HCT116 (cell line): ENCODE measurements around the gene OPHN1. TPM values are rescaled to one million over a fixed set of nuclear protein-coding genes. Genes with fewer than 3 reads are reported as not detected.

Experiments used
- ATAC-seq: fragments of 200-7000 bp; cut with Tn5 transposase; 2 replicates; pipeline ENCODE4 v1.9.1; 2020; ENCODE audit warnings: mild to moderate bottlenecking, moderate library complexity
- BruUV-seq: library from RNA; stranded (reverse); fragments of 400-500 nt; replicated peaks from 2 replicates; lab custom pipeline; 2021; lab: Mats Ljungman, UMichigan
- CTCF ChIA-PET: fragments of 300-600 bp; sonication (Branson Sonifier 250); formaldehyde crosslinking; loops from one replicate; lab custom pipeline; 2021; ENCODE audit warnings: antibody characterized with exemption; lab: Charles Lee
- POLR2A ChIA-PET: fragments of 300-600, 350-600 bp; sonication (Branson Sonifier 250); formaldehyde crosslinking; loops from one replicate; lab custom pipeline; 2021; ENCODE audit warnings: antibody characterized with exemption; lab: Charles Lee
- RAD21 ChIA-PET, 2 experiments: fragments of 300-600 bp; sonication (Branson Sonifier 250); formaldehyde crosslinking; loops; one replicate each; lab custom pipeline; 2023; ENCODE audit warnings: low total read pairs in 2 of 2; ENCODE audit not compliant: uncharacterized antibody in 2 of 2, unreplicated experiment in 2 of 2, low non-redundant PET in 1 of 2; lab: Charles Lee
- DNase-seq: peaks from one replicate; pipeline ENCODE4 v3.0.0-alpha.2; 2010; ENCODE audit warnings: low read depth, low spot score
- H2AFZ ChIP-seq: fragments of 200-600 bp; shearing (Covaris generic), sonication (generic); 2 replicates; pipeline ENCODE4 v1.6.1; 2017; ENCODE audit warnings: low read depth, mixed run types, mixed read lengths, antibody characterized with exemption, low read length; ENCODE audit not compliant: poor library complexity, severe bottlenecking
- H3K27ac ChIP-seq: 2 replicates; pipeline ENCODE4 v1.5.1; 2012; ENCODE audit warnings: low read depth, low read length
- H3K27me3 ChIP-seq: fragments of 200-600 bp; sonication (generic); 2 replicates; pipeline ENCODE4 v1.6.1; 2016; ENCODE audit warnings: mixed run types, low read length, mixed read lengths; ENCODE audit not compliant: insufficient read depth
- H3K36me3 ChIP-seq, 2 experiments: fragments of 200-500 bp in 1 of 2; fragments of 200-600 bp in 1 of 2; sonication (Bioruptor generic) in 1 of 2; sonication (generic) in 1 of 2; 2 replicates each; pipeline versions ENCODE4 v1.5.1 to v1.6.1; 2014 to 2016; ENCODE audit warnings: low read length in 2 of 2, inconsistent platforms in 1 of 2, mixed read lengths in 1 of 2, mixed run types in 1 of 2; ENCODE audit not compliant: insufficient read depth in 2 of 2, control insufficient read depth in 1 of 2
- H3K4me1 ChIP-seq, 2 experiments: fragments of 200-600 bp in 1 of 2; sonication (generic) in 1 of 2; 2 replicates each; pipeline versions ENCODE4 v1.5.1 to v1.6.1; 2012 to 2017; ENCODE audit warnings: low read length in 2 of 2, inconsistent platforms in 1 of 2, mild to moderate bottlenecking in 1 of 2, mixed read lengths in 1 of 2, mixed run types in 1 of 2, moderate library complexity in 1 of 2; ENCODE audit not compliant: insufficient read depth in 2 of 2, control insufficient read depth in 1 of 2
- H3K4me2 ChIP-seq: fragments of 200-600 bp; sonication (generic); 2 replicates; pipeline ENCODE4 v1.6.1; 2017; ENCODE audit warnings: mixed run types, low read length, mixed read lengths
- H3K4me3 ChIP-seq, 2 experiments: fragments of 200-600 bp in 1 of 2; sonication (generic) in 1 of 2; replicated peaks in 1 of 2; 2 replicates each; pipeline ENCODE4 v1.5.1; 2011 to 2016; ENCODE audit warnings: low read length in 2 of 2, control low read depth in 1 of 2, low read depth in 1 of 2, mild to moderate bottlenecking in 1 of 2, mixed read lengths in 1 of 2, mixed run types in 1 of 2
- H3K79me2 ChIP-seq: fragments of 200-600 bp; sonication (generic); 2 replicates; pipeline ENCODE4 v1.6.1; 2017; ENCODE audit warnings: mild to moderate bottlenecking, mixed run types, low read length, moderate library complexity, mixed read lengths; ENCODE audit not compliant: insufficient read depth
- H3K9ac ChIP-seq: fragments of 200-600 bp; sonication (generic); 2 replicates; pipeline ENCODE4 v1.6.1; 2016; ENCODE audit warnings: low read length, mixed read lengths
- H3K9me2 ChIP-seq: fragments of 200-600 bp; sonication (generic), shearing (Covaris generic); 2 replicates; pipeline ENCODE4 v1.6.1; 2017; ENCODE audit warnings: mixed run types, mild to moderate bottlenecking, moderate library complexity; ENCODE audit not compliant: insufficient read depth
- H3K9me3 ChIP-seq, 2 experiments: fragments of 200-500 bp in 1 of 2; fragments of 200-600 bp in 1 of 2; sonication (Bioruptor generic) in 1 of 2; sonication (generic) in 1 of 2; 2 replicates each; pipeline ENCODE4 v1.6.1; 2014 to 2017; ENCODE audit warnings: low read length in 2 of 2, mixed read lengths in 2 of 2, inconsistent platforms in 1 of 2, low read depth in 1 of 2, mild to moderate bottlenecking in 1 of 2, mixed run types in 1 of 2, moderate library complexity in 1 of 2; ENCODE audit not compliant: control insufficient read depth in 1 of 2, insufficient read depth in 1 of 2
- H4K20me1 ChIP-seq: fragments of 200-600 bp; sonication (generic), shearing (Covaris generic); 2 replicates; pipeline ENCODE4 v1.6.1; 2017; ENCODE audit warnings: mixed run types, mild to moderate bottlenecking, moderate library complexity; ENCODE audit not compliant: insufficient read depth
- CBX3 ChIP-seq: IDR thresholded peaks from 2 replicates; pipeline ENCODE4 v1.6.1; 2012; ENCODE audit warnings: low read depth
- CEBPB ChIP-seq: IDR thresholded peaks from 2 replicates; pipeline ENCODE4 v1.6.1; 2012; ENCODE audit warnings: low read depth
- EGR1 ChIP-seq: IDR thresholded peaks from 2 replicates; pipeline ENCODE4 v1.6.1; 2012; ENCODE audit warnings: low read depth
- EZH2phosphoT487 ChIP-seq: fragments of 200-600 bp; IDR thresholded peaks from 2 replicates; pipeline ENCODE4 v1.6.1; 2018; ENCODE audit warnings: antibody characterized with exemption, borderline replicate concordance
- FOSL1 ChIP-seq: IDR thresholded peaks from 2 replicates; pipeline ENCODE4 v1.6.1; 2012; ENCODE audit warnings: low read depth
- JUND ChIP-seq: IDR thresholded peaks from 2 replicates; pipeline ENCODE4 v1.6.1; 2012
- MAX ChIP-seq: IDR thresholded peaks from 2 replicates; pipeline ENCODE4 v1.6.1; 2012
- TCF7L2 ChIP-seq: IDR thresholded peaks from 2 replicates; pipeline ENCODE4 v1.7.0; 2011; ENCODE audit warnings: borderline replicate concordance, inconsistent platforms; ENCODE audit not compliant: insufficient read depth, insufficient read length; ENCODE audit errors: extremely low read depth
- intact Hi-C: fragments of 100-400 bp; cut with micrococcal nuclease; formaldehyde crosslinking; loops from 2 replicates; pipeline ENCODE4 v1.10.0; 2022
- total RNA-seq: library from RNA; stranded (reverse); gene quantifications from one replicate; pipeline ENCODE4 v1.2.1, GENCODE V29; 2021; ENCODE audit not compliant: unreplicated experiment
- TF ChIP-seq, protein P1 (sequence below): IDR thresholded peaks from 2 replicates; pipeline ENCODE4 v1.6.1; 2012
- TF ChIP-seq, protein P2 (sequence below), 3 experiments: fragments of 200-600 bp in 1 of 3; sonication (generic) in 1 of 3; IDR thresholded peaks in 2 of 3; conservative IDR thresholded peaks in 1 of 3; 2 replicates each; pipeline ENCODE4 v1.5.1; 2012 to 2017; ENCODE audit warnings: low read depth in 2 of 3, low read length in 2 of 3, antibody characterized with exemption in 1 of 3, borderline replicate concordance in 1 of 3, control low read depth in 1 of 3, mild to moderate bottlenecking in 1 of 3, mixed read lengths in 1 of 3, mixed run types in 1 of 3, moderate library complexity in 1 of 3; ENCODE audit not compliant: insufficient read depth in 1 of 3

Gene OPHN1
- total RNA-seq, 1 experiment from 2014 or later, result 2.9 TPM

DNA sequence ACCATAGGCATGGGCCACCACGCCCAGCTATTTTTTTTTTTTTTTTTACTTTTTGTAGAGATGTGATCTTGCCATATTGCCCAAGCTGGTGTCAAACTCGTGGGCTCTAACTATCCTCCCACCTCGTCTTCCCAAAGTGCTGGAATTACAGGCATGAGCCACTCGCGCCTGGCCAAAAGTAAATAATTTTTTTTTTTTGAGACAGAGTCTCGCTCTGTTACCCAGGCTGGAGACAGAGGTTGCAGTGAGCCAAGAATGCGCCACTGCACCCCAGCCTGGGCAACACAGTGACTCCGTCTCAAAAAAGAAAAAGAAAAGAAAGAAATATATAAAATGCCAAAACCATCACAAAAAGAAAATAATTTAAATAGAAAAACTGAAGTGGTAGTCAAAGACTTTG lies 18.4 kb upstream of the OPHN1 start (continued):
- no peak for TF ChIP-seq CBX3
- no peak for TF ChIP-seq JUND
- TF ChIP-seq, protein P1, sequence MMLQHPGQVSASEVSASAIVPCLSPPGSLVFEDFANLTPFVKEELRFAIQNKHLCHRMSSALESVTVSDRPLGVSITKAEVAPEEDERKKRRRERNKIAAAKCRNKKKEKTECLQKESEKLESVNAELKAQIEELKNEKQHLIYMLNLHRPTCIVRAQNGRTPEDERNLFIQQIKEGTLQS, result no peak
- TF ChIP-seq MAX, result no peak
- no peak for TF ChIP-seq EZH2phosphoT487
- TF ChIP-seq EGR1, result no peak
- TF ChIP-seq FOSL1, result no peak
- no peak for TF ChIP-seq CEBPB
- TF ChIP-seq TCF7L2, result no peak

GRCh38 chrX:68443155-68443868 lies 10.0 kb upstream of the OPHN1 start:
- H3K9me3 ChIP-seq, result no peaks in the 10 kb centered on the region
- H3K27me3 ChIP-seq, result no peaks in the 10 kb centered on the region
- H3K4me2 ChIP-seq, result no peak overlapping the region
- no peaks in the 10 kb centered on the region for H3K9me2 ChIP-seq
- ATAC-seq, result no peak; the same call in 1 of the 2 replicates
- H3K9ac ChIP-seq, result no peak overlapping the region
- no peak overlapping the region for H3K4me3 ChIP-seq
- ChIA-PET RAD21 (no interaction called here), POLR2A (no interaction called here), CTCF (no interaction called here)
- TF ChIP-seq, protein P2, sequence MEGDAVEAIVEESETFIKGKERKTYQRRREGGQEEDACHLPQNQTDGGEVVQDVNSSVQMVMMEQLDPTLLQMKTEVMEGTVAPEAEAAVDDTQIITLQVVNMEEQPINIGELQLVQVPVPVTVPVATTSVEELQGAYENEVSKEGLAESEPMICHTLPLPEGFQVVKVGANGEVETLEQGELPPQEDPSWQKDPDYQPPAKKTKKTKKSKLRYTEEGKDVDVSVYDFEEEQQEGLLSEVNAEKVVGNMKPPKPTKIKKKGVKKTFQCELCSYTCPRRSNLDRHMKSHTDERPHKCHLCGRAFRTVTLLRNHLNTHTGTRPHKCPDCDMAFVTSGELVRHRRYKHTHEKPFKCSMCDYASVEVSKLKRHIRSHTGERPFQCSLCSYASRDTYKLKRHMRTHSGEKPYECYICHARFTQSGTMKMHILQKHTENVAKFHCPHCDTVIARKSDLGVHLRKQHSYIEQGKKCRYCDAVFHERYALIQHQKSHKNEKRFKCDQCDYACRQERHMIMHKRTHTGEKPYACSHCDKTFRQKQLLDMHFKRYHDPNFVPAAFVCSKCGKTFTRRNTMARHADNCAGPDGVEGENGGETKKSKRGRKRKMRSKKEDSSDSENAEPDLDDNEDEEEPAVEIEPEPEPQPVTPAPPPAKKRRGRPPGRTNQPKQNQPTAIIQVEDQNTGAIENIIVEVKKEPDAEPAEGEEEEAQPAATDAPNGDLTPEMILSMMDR (IDR thresholded peaks at IDR 0.05 in 2 of 3, conservative IDR thresholded peaks at IDR 0.05 in 1 of 3; ENCODE audit: borderline replicate concordance in 1 of 3, insufficient read depth in 1 of 3, low read depth in 2 of 3, low read length in 2 of 3), result no peak
- no peak overlapping the region for H3K27ac ChIP-seq
- DNase-seq, result no peak
- no peaks in the 10 kb centered on the region for H3K79me2 ChIP-seq
- H4K20me1 ChIP-seq, result no peaks in the 10 kb centered on the region
- peak overlapping the region; percentile 63 for H2AFZ ChIP-seq
- intact Hi-C loops, result no loop called here
- no peaks in the 10 kb centered on the region for H3K36me3 ChIP-seq
- H3K4me1 ChIP-seq, result peaks cover 2 to 14% of the 10 kb centered on the region in 2 experiments; a peak in 3 of 4 replicates
- no TSS peak for BruUV-seq
